Heart right ventricle (tissue), 16 donors: ENCODE measurements around the gene PRORP. TPM values are rescaled to one million over a fixed set of nuclear protein-coding genes. Genes with fewer than 3 reads are reported as not detected.

Experiments
- ATAC-seq, 8 donors: fragments of 200-7000 bp; cut with Tn5 transposase; one replicate each; pipeline ENCODE4 v1.9.1; 2020; ENCODE audit warnings: mild to moderate bottlenecking in 8 of 8, moderate library complexity in 8 of 8, moderate number of reproducible peaks in 1 of 8
- DNase-seq, 2 donors: peaks; one replicate each; pipeline ENCODE4 v3.0.0-alpha.2; 2020
- H3K27ac ChIP-seq, 10 donors: fragments of 200-600 bp; sonication (generic) in 2 of 10; one replicate each; pipeline versions ENCODE4 v1.5.0 to v1.8.0; 2020 to 2022; ENCODE audit warnings: mild to moderate bottlenecking in 3 of 10
- H3K27me3 ChIP-seq, 7 donors: fragments of 200-600 bp; one replicate each; pipeline ENCODE4 v1.8.0; 2021 to 2022; ENCODE audit warnings: mild to moderate bottlenecking in 2 of 7
- H3K36me3 ChIP-seq, 9 donors: fragments of 200-600 bp; sonication (generic) in 1 of 9; one replicate each; pipeline versions ENCODE4 v1.5.0 to v1.8.0; 2020 to 2022; ENCODE audit warnings: mild to moderate bottlenecking in 2 of 9
- H3K4me1 ChIP-seq, 9 donors: fragments of 200-600 bp; sonication (generic) in 1 of 9; one replicate each; pipeline versions ENCODE4 v1.5.0 to v1.8.0; 2020 to 2022; ENCODE audit warnings: mild to moderate bottlenecking in 4 of 9
- H3K4me3 ChIP-seq, 10 donors: fragments of 200-600 bp; sonication (generic) in 2 of 10; one replicate each; pipeline versions ENCODE4 v1.5.0 to v1.8.0; 2020 to 2022; ENCODE audit warnings: mild to moderate bottlenecking in 7 of 10, moderate library complexity in 2 of 10
- H3K9me3 ChIP-seq, 11 donors: fragments of 200-600 bp in 10 of 11; sonication (generic) in 2 of 11; one replicate each; pipeline versions ENCODE4 v1.5.0 to v1.8.0; 2013 to 2022; ENCODE audit warnings: mild to moderate bottlenecking in 2 of 11, control low read depth in 1 of 11, moderate library complexity in 1 of 11
- WGBS, 2 donors: extraction: QIAGEN DNeasy Blood & Tissue Kit; methylation state at CpG; one replicate each; pipeline ENCODE4 v1.1.7; 2013; ENCODE audit warnings: inconsistent platforms in 1 of 2; 5-methylcytosine and 5-hydroxymethylcytosine counted together
- intact Hi-C, 10 donors: fragments of 100-400 bp; cut with DNase I; formaldehyde crosslinking; loops; one replicate each; pipeline versions ENCODE4 v1.11.1 to v1.14.2; 2022
- polyA plus RNA-seq, 2 donors: library from polyadenylated mRNA; stranded (reverse); fragments of 200-250 nt; gene quantifications; one replicate each; pipeline ENCODE4 v1.2.3, GENCODE V29; 2013
- total RNA-seq, 10 donors: library from RNA; stranded (reverse); fragmentation: NEBNext Ultra II Directional in 3 of 10; extraction: Animal tissue kit (Norgen Biotek cat#: 25700) in 3 of 10; gene quantifications; one replicate each; pipeline versions ENCODE4 v1.2.1 to v1.2.4, GENCODE V29; 2021 to 2023
- TF ChIP-seq, protein P1 (sequence below), 9 donors: fragments of 200-600 bp; sonication (generic) in 2 of 9; IDR thresholded peaks; one replicate each; pipeline versions ENCODE4 v1.5.0 to v1.8.0; 2021 to 2022; ENCODE audit warnings: antibody characterized with exemption in 9 of 9, mild to moderate bottlenecking in 5 of 9, moderate library complexity in 1 of 9
- donor health status: Arrhythmogenic right ventricular cardiomyopathy.
- donor health status: ischemic (EF 13 %, LVEDD 7.1; RV severe dilation, severe dysfunction).
- donor health status: healthy with polysubstance abuse.
- donor health status: DM: no; HTN: yes; CAD: no.
- donor health status: DM: no; HTN: no; CAD: no.
- donor health status: ischemic (EF 25% LVEDD 6.9; RV normal size, moderate dysfunction).
- donor health status: ischemic (EF 25% LVEDD 5.7; RV mildly dilated, moderate dysfunction).
- donor health status: healthy.
- donor health status: DM: yes; HTN: yes; CAD: no.
- donor health status: Ischemic cardiomyopathy.
- donor health status: ischemic (EF 35%, LVEDD 5.7; RV mildly dilated, moderate dysfunction).
- donor health status: nonischemic (EF 11% LVEDD 7.7; RV severe dilation, severe dysfunction).
- donor health status: DM: yes; HTN: yes; CAD: no.
- donor health status: PGD.
- donor health status: ischemic (EF 29% LVEDD 5.4; RV normal size, mild dysfunction).
- donor health status: nonischemic (EF 23%, LVEDD 6.1; RV moderate dilation, normal function).

Gene PRORP
- total and polyA plus RNA-seq, 12 donors = 3.9 to 25.4 (median 20.0) TPM

DNA sequence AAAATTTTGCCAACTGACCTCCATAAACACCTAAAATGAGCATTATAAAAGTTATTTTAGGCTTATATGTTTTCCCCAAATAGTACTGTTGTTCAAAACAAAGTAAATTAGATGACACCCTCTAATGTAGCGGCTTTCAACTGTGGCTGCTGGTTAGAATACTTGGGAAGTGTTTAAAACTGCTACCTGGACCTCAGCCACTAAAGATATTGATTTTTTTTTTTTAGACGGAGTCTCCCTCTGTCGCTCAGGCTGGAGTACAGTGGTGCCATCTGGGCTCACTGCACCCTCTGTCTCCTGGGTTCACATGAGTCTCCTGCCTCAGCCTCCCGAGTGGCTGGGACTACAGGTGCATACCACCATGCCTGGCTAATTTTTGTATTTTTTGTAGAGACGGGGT, 16.2 kb downstream of the PRORP start:
- TF ChIP-seq, protein P1, sequence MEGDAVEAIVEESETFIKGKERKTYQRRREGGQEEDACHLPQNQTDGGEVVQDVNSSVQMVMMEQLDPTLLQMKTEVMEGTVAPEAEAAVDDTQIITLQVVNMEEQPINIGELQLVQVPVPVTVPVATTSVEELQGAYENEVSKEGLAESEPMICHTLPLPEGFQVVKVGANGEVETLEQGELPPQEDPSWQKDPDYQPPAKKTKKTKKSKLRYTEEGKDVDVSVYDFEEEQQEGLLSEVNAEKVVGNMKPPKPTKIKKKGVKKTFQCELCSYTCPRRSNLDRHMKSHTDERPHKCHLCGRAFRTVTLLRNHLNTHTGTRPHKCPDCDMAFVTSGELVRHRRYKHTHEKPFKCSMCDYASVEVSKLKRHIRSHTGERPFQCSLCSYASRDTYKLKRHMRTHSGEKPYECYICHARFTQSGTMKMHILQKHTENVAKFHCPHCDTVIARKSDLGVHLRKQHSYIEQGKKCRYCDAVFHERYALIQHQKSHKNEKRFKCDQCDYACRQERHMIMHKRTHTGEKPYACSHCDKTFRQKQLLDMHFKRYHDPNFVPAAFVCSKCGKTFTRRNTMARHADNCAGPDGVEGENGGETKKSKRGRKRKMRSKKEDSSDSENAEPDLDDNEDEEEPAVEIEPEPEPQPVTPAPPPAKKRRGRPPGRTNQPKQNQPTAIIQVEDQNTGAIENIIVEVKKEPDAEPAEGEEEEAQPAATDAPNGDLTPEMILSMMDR (IDR thresholded peaks at IDR 0.05) = no peak
- WGBS, 2 donors = 71 to 93% methylated on average over 5 of the region's 5 CpGs
- Histone ChIP-seq H3K4me3 (no peak overlapping the region), H3K27me3 (no peaks in the 10 kb centered on the region), H3K9me3 (no peaks in the 10 kb centered on the region), H3K36me3 (peaks cover 0 to 58% (median 7%) of the 10 kb centered on the region in 9 donors), H3K27ac (no peak overlapping the region), H3K4me1 (peaks cover 0 to 12% (median 7%) of the 10 kb centered on the region in 9 donors)
- ATAC-seq (no peak), DNase-seq (no peak)
- intact Hi-C loops = loop anchor here in 4 of 10 donors (2.0 to 5.0 kb wide), 3 partner anchors 274 to 279 kb away; no protein-coding TSS in a partner anchor

DNA sequence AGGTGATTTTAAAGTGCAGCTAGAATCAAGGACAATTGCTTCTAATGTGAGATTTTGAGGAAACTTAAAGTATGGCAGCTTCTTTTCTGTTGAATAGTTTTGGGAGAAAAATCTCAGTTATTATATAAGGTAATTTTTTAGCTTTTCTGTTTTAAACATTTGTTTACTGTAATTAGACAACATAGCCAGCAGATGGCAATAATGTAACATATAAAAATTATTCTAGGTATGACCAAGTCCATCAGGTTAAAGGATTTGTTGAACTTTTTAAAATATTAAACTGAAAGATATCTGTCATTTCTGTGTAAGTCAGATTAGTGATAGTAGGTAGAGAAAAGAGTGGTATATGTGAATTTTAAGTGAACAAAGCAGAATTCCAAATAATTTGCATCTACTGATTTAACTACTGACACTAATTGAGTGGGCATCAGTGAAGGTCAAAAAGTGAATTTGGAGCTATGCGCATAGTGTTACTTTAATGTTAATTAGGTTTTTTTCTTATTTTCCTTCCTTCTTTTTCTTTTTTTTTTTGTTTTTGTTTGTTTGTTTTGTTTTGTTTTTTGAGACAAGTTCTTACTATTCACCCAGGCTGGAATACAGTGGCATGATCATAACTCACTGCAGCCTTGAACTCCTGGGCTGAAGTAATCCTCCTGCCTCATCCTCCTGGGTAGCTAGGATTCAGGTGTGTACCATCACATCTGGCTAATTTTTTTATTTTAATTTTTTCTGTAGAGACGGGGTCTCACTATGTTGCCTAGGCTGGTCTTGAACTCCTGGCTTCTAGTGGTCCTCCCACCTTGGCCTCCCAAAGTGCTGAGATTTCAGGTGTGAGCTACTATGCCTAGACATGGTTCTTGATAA, 18.6 kb downstream of the PRORP start:
- DNase-seq (no peak), ATAC-seq (no peak)
- peaks cover 0 to 56% (median 0%) of the 10 kb centered on the region in 9 donors for H3K36me3 ChIP-seq
- 97% methylated on average over 2 of the region's 2 CpGs for WGBS, 2 donors
- no peak overlapping the region for H3K27ac ChIP-seq
- H3K27me3 ChIP-seq = no peaks in the 10 kb centered on the region
- no peaks in the 10 kb centered on the region for H3K4me1 ChIP-seq
- TF ChIP-seq, protein P1 (IDR thresholded peaks at IDR 0.05) = peak in 7 of 9 donors; percentile 35 to 68 (median 59)
- intact Hi-C loops = loop anchor here in 8 of 10 donors (2.0 to 10.0 kb wide), 5 partner anchors 74 to 281 kb away; no protein-coding TSS in a partner anchor
- no peaks in the 10 kb centered on the region for H3K9me3 ChIP-seq
- no peak overlapping the region for H3K4me3 ChIP-seq

DNA sequence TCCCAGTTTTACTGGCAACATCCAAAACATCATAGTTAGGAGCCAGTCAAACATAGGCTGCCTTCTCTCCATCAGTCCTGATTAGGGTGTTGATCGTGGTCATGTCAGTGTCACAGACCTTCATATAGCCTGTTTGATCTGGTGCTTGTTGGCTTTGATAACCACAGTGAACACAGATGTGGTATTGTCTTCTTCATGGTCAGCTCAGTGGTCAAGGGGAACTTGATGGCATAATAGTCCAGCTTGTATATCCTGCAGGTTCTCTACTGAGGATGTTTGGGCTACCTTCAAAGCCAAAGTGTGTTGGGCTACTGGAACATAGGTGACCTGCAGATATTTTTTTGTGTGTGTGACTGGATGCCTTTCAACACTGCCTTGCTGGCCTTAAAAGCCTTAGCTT, 21.7 kb downstream of the PRORP start:
- WGBS, 2 donors = 92 to 93% methylated on average over 1 of the region's 1 CpG
- no peak for DNase-seq
- H3K27ac ChIP-seq = no peak overlapping the region
- ATAC-seq = no peak
- H3K9me3 ChIP-seq = no peaks in the 10 kb centered on the region
- H3K4me3 ChIP-seq = no peak overlapping the region
- H3K27me3 ChIP-seq = no peaks in the 10 kb centered on the region
- intact Hi-C loops = loop anchor here in 8 of 10 donors (5.0 to 10.0 kb wide), 3 partner anchors 71 to 278 kb away; no protein-coding TSS in a partner anchor
- H3K36me3 ChIP-seq = peaks cover 0 to 44% (median 0%) of the 10 kb centered on the region in 9 donors
- no peaks in the 10 kb centered on the region for H3K4me1 ChIP-seq
- TF ChIP-seq, protein P1 (IDR thresholded peaks at IDR 0.05) = no peak

DNA sequence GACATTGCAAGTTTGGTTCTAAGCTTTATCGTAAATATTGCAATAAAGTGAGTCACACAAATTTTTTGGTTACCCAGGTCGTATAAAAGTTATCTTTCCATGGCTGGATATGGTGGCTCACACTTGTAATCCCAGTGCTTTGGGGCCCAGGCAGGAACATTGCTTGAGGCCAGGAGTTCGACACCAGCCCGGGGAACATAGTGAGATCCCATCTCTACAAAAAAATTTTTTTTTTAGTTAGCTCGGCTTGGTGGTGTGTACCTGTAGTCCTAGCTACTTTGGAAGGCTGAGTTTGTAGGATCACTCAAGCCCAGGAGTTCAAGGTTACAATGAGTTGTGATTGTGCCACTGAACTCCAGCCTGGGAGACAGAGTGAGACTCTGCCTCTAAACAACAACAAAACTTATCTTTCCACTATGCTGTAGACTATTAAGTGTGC, 24.4 kb downstream of the PRORP start:
- no peak for DNase-seq

More for the DNA sequence above, 24.4 kb downstream of the PRORP start:
- no peak overlapping the region for H3K27ac ChIP-seq
- no peak for ATAC-seq
- intact Hi-C loops = loop anchor here in 6 of 10 donors (2.0 to 10.0 kb wide), 2 partner anchors 14 to 68 kb away; no protein-coding TSS in a partner anchor
- no peaks in the 10 kb centered on the region for H3K27me3 ChIP-seq
- no peaks in the 10 kb centered on the region for H3K4me1 ChIP-seq
- H3K9me3 ChIP-seq = no peaks in the 10 kb centered on the region
- TF ChIP-seq, protein P1 (IDR thresholded peaks at IDR 0.05) = no peak
- H3K36me3 ChIP-seq = peaks cover 0 to 32% (median 0%) of the 10 kb centered on the region in 9 donors
- WGBS, 2 donors = 95 to 98% methylated on average over 5 of the region's 5 CpGs
- H3K4me3 ChIP-seq = no peak overlapping the region
